Measurements from ENCODE around the gene KIF6. TPM values are rescaled to one million over a fixed set of nuclear protein-coding genes. Genes with fewer than 3 reads are reported as not detected.

KIF6 gene
- total RNA-seq (0.24 TPM), polyA plus RNA-seq (0.37 TPM)
- long read RNA-seq, donor 1 = 0 reads
- long read RNA-seq, donor 2 = 0 reads
- long read RNA-seq, donor 3 = 0 reads
- long read RNA-seq, donor 4 = 0 reads
- long read RNA-seq, donor 5 = 0 reads
- long read RNA-seq, donor 6 = 0 reads
- long read RNA-seq, donor 7 = 0 reads
- long read RNA-seq, donor 8 = 0 reads
- long read RNA-seq, donor 9 = 0 reads
- long read RNA-seq, donor 10 = 0 reads

- 4% methylated on average over 58 of the region's 58 CpGs for WGBS
- peak; percentile 67 to 91 (median 83) for DNase-seq (ENCODE audit: low read depth in 6 of 9, low spot score in 9 of 9)
- Histone ChIP-seq H3K36me3 (ENCODE audit: control insufficient read depth in 2 of 2, insufficient read depth in 2 of 2, low read length in 1 of 2) (no peaks in the 10 kb centered on the region), H3K27ac (ENCODE audit: low read depth in 1 of 2, low read length in 1 of 2) (no peak within 1 kb of the TSS), H3K4me1 (ENCODE audit: control insufficient read depth in 2 of 2, insufficient read depth in 2 of 2, low read length in 2 of 2) (peaks cover 0 to 4% of the 10 kb centered on the region in 2 donors), H3K4me3 (ENCODE audit: low read length in 2 of 2) (peak within 1 kb of the TSS; percentile 64 to 65), H3K27me3 (ENCODE audit: control insufficient read depth in 2 of 2, insufficient read depth in 1 of 2, low read length in 1 of 2) (no peaks in the 10 kb centered on the region), H3K9me3 (ENCODE audit: control insufficient read depth in 2 of 2, insufficient read depth in 1 of 2, low read length in 1 of 2) (no peaks in the 10 kb centered on the region)
These were observed at the start of gene KIF6 for GRCh38 chr6:39724787-39725631. Gene KIF6, minus strand, starts transcription at chr6:39725408. Its CDS starts 98 bp downstream, at chr6:39725310.

- Histone ChIP-seq H3K4me3 (ENCODE audit: low read length in 2 of 2) (no peak overlapping the region), H3K27ac (ENCODE audit: low read depth in 1 of 2, low read length in 1 of 2) (no peak overlapping the region), H3K27me3 (ENCODE audit: control insufficient read depth in 2 of 2, insufficient read depth in 1 of 2, low read length in 1 of 2) (no peaks in the 10 kb centered on the region), H3K36me3 (ENCODE audit: control insufficient read depth in 2 of 2, insufficient read depth in 2 of 2, low read length in 1 of 2) (no peaks in the 10 kb centered on the region), H3K9me3 (ENCODE audit: control insufficient read depth in 2 of 2, insufficient read depth in 1 of 2, low read length in 1 of 2) (no peaks in the 10 kb centered on the region), H3K4me1 (ENCODE audit: control insufficient read depth in 2 of 2, insufficient read depth in 2 of 2, low read length in 2 of 2) (no peaks in the 10 kb centered on the region)
- no peak for DNase-seq (ENCODE audit: low read depth in 6 of 9, low spot score in 9 of 9)
- 98% methylated on average over 2 of the region's 2 CpGs for WGBS
These were observed 48.6 kb upstream of the KIF6 start for GRCh38 chr6:39773782-39774181.

GRCh38 chr6:39772559-39773273, 47.5 kb upstream of the KIF6 start:
- Histone ChIP-seq H3K27ac (ENCODE audit: low read depth in 1 of 2, low read length in 1 of 2) (no peak overlapping the region), H3K4me1 (ENCODE audit: control insufficient read depth in 2 of 2, insufficient read depth in 2 of 2, low read length in 2 of 2) (no peaks in the 10 kb centered on the region)
- 71% methylated on average over 6 of the region's 6 CpGs for WGBS

GRCh38 chr6:39770446-39770845, 45.2 kb upstream of the KIF6 start:
- Histone ChIP-seq H3K4me1 (ENCODE audit: control insufficient read depth in 2 of 2, insufficient read depth in 2 of 2, low read length in 2 of 2) (no peaks in the 10 kb centered on the region), H3K9me3 (ENCODE audit: control insufficient read depth in 2 of 2, insufficient read depth in 1 of 2, low read length in 1 of 2) (no peaks in the 10 kb centered on the region), H3K27me3 (ENCODE audit: control insufficient read depth in 2 of 2, insufficient read depth in 1 of 2, low read length in 1 of 2) (no peaks in the 10 kb centered on the region), H3K36me3 (ENCODE audit: control insufficient read depth in 2 of 2, insufficient read depth in 2 of 2, low read length in 1 of 2) (no peaks in the 10 kb centered on the region), H3K27ac (ENCODE audit: low read depth in 1 of 2, low read length in 1 of 2) (no peak overlapping the region), H3K4me3 (ENCODE audit: low read length in 2 of 2) (no peak overlapping the region)
- DNase-seq (ENCODE audit: low read depth in 6 of 9, low spot score in 9 of 9) = no peak
- 95% methylated on average over 4 of the region's 4 CpGs for WGBS

More at GRCh38 chr6:39772559-39773273, 47.5 kb upstream of the KIF6 start:
- Histone ChIP-seq H3K4me3 (ENCODE audit: low read length in 2 of 2) (no peak overlapping the region), H3K9me3 (ENCODE audit: control insufficient read depth in 2 of 2, insufficient read depth in 1 of 2, low read length in 1 of 2) (no peaks in the 10 kb centered on the region), H3K36me3 (ENCODE audit: control insufficient read depth in 2 of 2, insufficient read depth in 2 of 2, low read length in 1 of 2) (no peaks in the 10 kb centered on the region), H3K27me3 (ENCODE audit: control insufficient read depth in 2 of 2, insufficient read depth in 1 of 2, low read length in 1 of 2) (no peaks in the 10 kb centered on the region)
- DNase-seq (ENCODE audit: low read depth in 6 of 9, low spot score in 9 of 9) = no peak

- Histone ChIP-seq H3K36me3 (ENCODE audit: control insufficient read depth in 2 of 2, insufficient read depth in 2 of 2, low read length in 1 of 2) (no peaks in the 10 kb centered on the region), H3K4me1 (ENCODE audit: control insufficient read depth in 2 of 2, insufficient read depth in 2 of 2, low read length in 2 of 2) (no peaks in the 10 kb centered on the region), H3K27me3 (ENCODE audit: control insufficient read depth in 2 of 2, insufficient read depth in 1 of 2, low read length in 1 of 2) (no peaks in the 10 kb centered on the region), H3K27ac (ENCODE audit: low read depth in 1 of 2, low read length in 1 of 2) (no peak overlapping the region), H3K9me3 (ENCODE audit: control insufficient read depth in 2 of 2, insufficient read depth in 1 of 2, low read length in 1 of 2) (no peaks in the 10 kb centered on the region), H3K4me3 (ENCODE audit: low read length in 2 of 2) (no peak overlapping the region)
- no peak for DNase-seq (ENCODE audit: low read depth in 6 of 9, low spot score in 9 of 9)
- WGBS = 80% methylated on average over 5 of the region's 5 CpGs
These were observed 43.8 kb upstream of the KIF6 start for GRCh38 chr6:39769012-39769411.

- 83% methylated on average over 3 of the region's 3 CpGs for WGBS
- Histone ChIP-seq H3K4me1 (ENCODE audit: control insufficient read depth in 2 of 2, insufficient read depth in 2 of 2, low read length in 2 of 2) (no peaks in the 10 kb centered on the region), H3K4me3 (ENCODE audit: low read length in 2 of 2) (no peak overlapping the region), H3K27ac (ENCODE audit: low read depth in 1 of 2, low read length in 1 of 2) (no peak overlapping the region), H3K36me3 (ENCODE audit: control insufficient read depth in 2 of 2, insufficient read depth in 2 of 2, low read length in 1 of 2) (no peaks in the 10 kb centered on the region), H3K27me3 (ENCODE audit: control insufficient read depth in 2 of 2, insufficient read depth in 1 of 2, low read length in 1 of 2) (no peaks in the 10 kb centered on the region), H3K9me3 (ENCODE audit: control insufficient read depth in 2 of 2, insufficient read depth in 1 of 2, low read length in 1 of 2) (no peaks in the 10 kb centered on the region)
- DNase-seq (ENCODE audit: low read depth in 6 of 9, low spot score in 9 of 9) = no peak
These were observed 40.4 kb upstream of the KIF6 start for GRCh38 chr6:39765508-39766065.

- 89% methylated on average over 3 of the region's 3 CpGs for WGBS
- H3K9me3 ChIP-seq (ENCODE audit: control insufficient read depth in 2 of 2, insufficient read depth in 1 of 2, low read length in 1 of 2) = no peaks in the 10 kb centered on the region
- H3K27me3 ChIP-seq (ENCODE audit: control insufficient read depth in 2 of 2, insufficient read depth in 1 of 2, low read length in 1 of 2) = no peaks in the 10 kb centered on the region
- H3K27ac ChIP-seq (ENCODE audit: low read depth in 1 of 2, low read length in 1 of 2) = no peak overlapping the region
- H3K4me3 ChIP-seq (ENCODE audit: low read length in 2 of 2) = no peak overlapping the region
- no peaks in the 10 kb centered on the region for H3K4me1 ChIP-seq (ENCODE audit: control insufficient read depth in 2 of 2, insufficient read depth in 2 of 2, low read length in 2 of 2)
- H3K36me3 ChIP-seq (ENCODE audit: control insufficient read depth in 2 of 2, insufficient read depth in 2 of 2, low read length in 1 of 2) = no peaks in the 10 kb centered on the region
- DNase-seq (ENCODE audit: low read depth in 6 of 9, low spot score in 9 of 9) = no peak
These were observed 35.2 kb upstream of the KIF6 start for GRCh38 chr6:39760226-39760952.

GRCh38 chr6:39758905-39759605, 33.8 kb upstream of the KIF6 start:
- no peak overlapping the region for H3K27ac ChIP-seq (ENCODE audit: low read depth in 1 of 2, low read length in 1 of 2)
- no peaks in the 10 kb centered on the region for H3K27me3 ChIP-seq (ENCODE audit: control insufficient read depth in 2 of 2, insufficient read depth in 1 of 2, low read length in 1 of 2)
- over 99% methylated on average over 2 of the region's 2 CpGs for WGBS
- DNase-seq (ENCODE audit: low read depth in 6 of 9, low spot score in 9 of 9) = no peak
- H3K36me3 ChIP-seq (ENCODE audit: control insufficient read depth in 2 of 2, insufficient read depth in 2 of 2, low read length in 1 of 2) = no peaks in the 10 kb centered on the region
- no peaks in the 10 kb centered on the region for H3K9me3 ChIP-seq (ENCODE audit: control insufficient read depth in 2 of 2, insufficient read depth in 1 of 2, low read length in 1 of 2)
- no peak overlapping the region for H3K4me3 ChIP-seq (ENCODE audit: low read length in 2 of 2)
- H3K4me1 ChIP-seq (ENCODE audit: control insufficient read depth in 2 of 2, insufficient read depth in 2 of 2, low read length in 2 of 2) = no peaks in the 10 kb centered on the region
